Fibroblast of lung (primary cell): ENCODE measurements around the gene TMEM178A. TPM values are rescaled to one million over a fixed set of nuclear protein-coding genes. Genes with fewer than 3 reads are reported as not detected.
"Not testable (repeated sequence)": the region's sequence is repeated elsewhere in the genome, so short reads cannot be mapped to it uniquely, and the experiment has no call there.

Source experiments
- DNase-seq, 2 donors: peaks; one replicate each; pipeline versions ENCODE4 v3.0.0 to v3.0.0-alpha.2; 2010; ENCODE audit warnings: low read depth in 2 of 2
- H2AFZ ChIP-seq: 2 replicates; pipeline ENCODE4 v1.5.1; 2012; ENCODE audit warnings: low read length, control low read depth, inconsistent platforms
- H3K27ac ChIP-seq: 2 replicates; pipeline ENCODE4 v1.5.1; 2011; ENCODE audit warnings: low read length, control low read depth; ENCODE audit not compliant: insufficient read depth
- H3K27me3 ChIP-seq: 2 replicates; pipeline ENCODE4 v1.5.1; 2011; ENCODE audit warnings: mild to moderate bottlenecking, low read length; ENCODE audit not compliant: control insufficient read depth, insufficient read depth
- H3K36me3 ChIP-seq: 2 replicates; pipeline ENCODE4 v1.5.1; 2011; ENCODE audit warnings: low read length; ENCODE audit not compliant: control insufficient read depth, insufficient read depth
- H3K4me1 ChIP-seq: 2 replicates; pipeline ENCODE4 v1.5.1; 2011; ENCODE audit warnings: low read length; ENCODE audit not compliant: control insufficient read depth, insufficient read depth; ENCODE audit errors: extremely low read depth
- H3K4me2 ChIP-seq: 2 replicates; pipeline ENCODE4 v1.5.1; 2011; ENCODE audit warnings: low read length, control low read depth; ENCODE audit not compliant: insufficient read depth; ENCODE audit errors: extremely low read depth
- H3K4me3 ChIP-seq, 4 experiments: fragments of 200-600 bp in 1 of 4; sonication (generic) in 1 of 4; replicated peaks in 1 of 4; 2 replicates each; pipeline ENCODE4 v1.5.1; 2011 to 2016; ENCODE audit warnings: low read length in 4 of 4, low read depth in 3 of 4, mild to moderate bottlenecking in 3 of 4, control low read depth in 2 of 4, inconsistent platforms in 1 of 4, mixed read lengths in 1 of 4; ENCODE audit not compliant: insufficient read depth in 1 of 4; ENCODE audit errors: control extremely low read depth in 1 of 4
- H3K79me2 ChIP-seq: 2 replicates; pipeline ENCODE4 v1.5.1; 2012; ENCODE audit warnings: mild to moderate bottlenecking, low read length, inconsistent platforms; ENCODE audit not compliant: control insufficient read depth, insufficient read depth
- H3K9ac ChIP-seq: 2 replicates; pipeline ENCODE4 v1.5.1; 2011; ENCODE audit warnings: mild to moderate bottlenecking, low read length, control low read depth; ENCODE audit not compliant: insufficient read depth
- H3K9me3 ChIP-seq: 2 replicates; pipeline ENCODE4 v1.5.1; 2012; ENCODE audit warnings: low read depth, low read length; ENCODE audit not compliant: control insufficient read depth, insufficient read depth
- H4K20me1 ChIP-seq: 2 replicates; pipeline ENCODE4 v1.5.1; 2011; ENCODE audit warnings: low read length; ENCODE audit not compliant: control insufficient read depth, insufficient read depth; ENCODE audit errors: extremely low read depth
- EZH2 ChIP-seq: IDR thresholded peaks from 2 replicates; pipeline ENCODE4 v1.5.1; 2012; ENCODE audit warnings: low read length, control low read depth, mild to moderate bottlenecking; ENCODE audit errors: missing control alignments
- polyA plus RNA-seq, 2 donors: library from polyadenylated mRNA; depleted of rRNA in 1 of 2; stranded (reverse) in 1 of 2; unstranded in 1 of 2; fragments of >200 nt; gene quantifications; 2 replicates each; pipeline ENCODE4 v1.2.1, GENCODE V29; 2011 to 2012; ENCODE audit warnings: missing spikeins in 1 of 2
- total RNA-seq: library from RNA; depleted of rRNA; stranded (reverse); fragments of >200 nt; gene quantifications from 2 replicates; pipeline ENCODE4 v1.2.1, GENCODE V29; 2014
- TF ChIP-seq, protein P1 (sequence below), 2 donors: IDR thresholded peaks in 1 of 2; conservative IDR thresholded peaks in 1 of 2; 1 replicate in 1 of 2; 2 replicates in 1 of 2; pipeline ENCODE4 v1.5.1; 2011 to 2012; ENCODE audit warnings: low read length in 2 of 2, control low read depth in 1 of 2, inconsistent platforms in 1 of 2, low read depth in 1 of 2, mild to moderate bottlenecking in 1 of 2

Gene TMEM178A
- total and polyA plus RNA-seq, 2 donors (not counting 1 experiment from before 2014, with no cell fraction given): 1.5 to 6.9 TPM

- no peak overlapping the region for H3K9ac ChIP-seq
- no peaks in the 10 kb centered on the region for H3K79me2 ChIP-seq
- TF ChIP-seq, protein P1, sequence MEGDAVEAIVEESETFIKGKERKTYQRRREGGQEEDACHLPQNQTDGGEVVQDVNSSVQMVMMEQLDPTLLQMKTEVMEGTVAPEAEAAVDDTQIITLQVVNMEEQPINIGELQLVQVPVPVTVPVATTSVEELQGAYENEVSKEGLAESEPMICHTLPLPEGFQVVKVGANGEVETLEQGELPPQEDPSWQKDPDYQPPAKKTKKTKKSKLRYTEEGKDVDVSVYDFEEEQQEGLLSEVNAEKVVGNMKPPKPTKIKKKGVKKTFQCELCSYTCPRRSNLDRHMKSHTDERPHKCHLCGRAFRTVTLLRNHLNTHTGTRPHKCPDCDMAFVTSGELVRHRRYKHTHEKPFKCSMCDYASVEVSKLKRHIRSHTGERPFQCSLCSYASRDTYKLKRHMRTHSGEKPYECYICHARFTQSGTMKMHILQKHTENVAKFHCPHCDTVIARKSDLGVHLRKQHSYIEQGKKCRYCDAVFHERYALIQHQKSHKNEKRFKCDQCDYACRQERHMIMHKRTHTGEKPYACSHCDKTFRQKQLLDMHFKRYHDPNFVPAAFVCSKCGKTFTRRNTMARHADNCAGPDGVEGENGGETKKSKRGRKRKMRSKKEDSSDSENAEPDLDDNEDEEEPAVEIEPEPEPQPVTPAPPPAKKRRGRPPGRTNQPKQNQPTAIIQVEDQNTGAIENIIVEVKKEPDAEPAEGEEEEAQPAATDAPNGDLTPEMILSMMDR (conservative IDR thresholded peaks at IDR 0.05 in 1 of 2, IDR thresholded peaks at IDR 0.05 in 1 of 2; ENCODE audit: low read depth in 1 of 2, low read length in 2 of 2): no peak
- TF ChIP-seq EZH2: no peak
- no peak overlapping the region for H3K4me2 ChIP-seq
- no peaks in the 10 kb centered on the region for H3K4me1 ChIP-seq
- H4K20me1 ChIP-seq: no peaks in the 10 kb centered on the region
- no peaks in the 10 kb centered on the region for H3K9me3 ChIP-seq
- no peaks in the 10 kb centered on the region for H3K27me3 ChIP-seq
- no peak overlapping the region for H3K27ac ChIP-seq
- H3K4me3 ChIP-seq: no peak overlapping the region
- H3K36me3 ChIP-seq: no peaks in the 10 kb centered on the region
- DNase-seq: no peak
- no peak overlapping the region for H2AFZ ChIP-seq
Observed at GRCh38 chr2:39650468-39650867, 15.2 kb upstream of the TMEM178A start.

- DNase-seq, H3K4me1 ChIP-seq, H3K9me3 ChIP-seq, H3K79me2 ChIP-seq, H3K4me3 ChIP-seq, H3K36me3 ChIP-seq, H3K9ac ChIP-seq, H3K27me3 ChIP-seq, H2AFZ ChIP-seq, H4K20me1 ChIP-seq, H3K27ac ChIP-seq, H3K4me2 ChIP-seq: not testable (repeated sequence)
Observed at GRCh38 chr2:39656215-39656614, 9.5 kb upstream of the TMEM178A start.

GRCh38 chr2:39657287-39657937, 8.3 kb upstream of the TMEM178A start:
- Histone ChIP-seq H3K4me3 (no peak overlapping the region), H4K20me1 (no peaks in the 10 kb centered on the region), H3K27ac (no peak overlapping the region), H3K9me3 (no peaks in the 10 kb centered on the region), H3K27me3 (no peaks in the 10 kb centered on the region), H3K79me2 (no peaks in the 10 kb centered on the region), H3K4me2 (no peak overlapping the region), H3K4me1 (peaks cover 3% of the 10 kb centered on the region), H3K9ac (no peak overlapping the region), H3K36me3 (no peaks in the 10 kb centered on the region), H2AFZ (no peak overlapping the region)
- no peak for DNase-seq
- no peak for TF ChIP-seq EZH2
- TF ChIP-seq, protein P1 (conservative IDR thresholded peaks at IDR 0.05 in 1 of 2, IDR thresholded peaks at IDR 0.05 in 1 of 2; ENCODE audit: low read depth in 1 of 2, low read length in 2 of 2): no peak
